Prostate gland (tissue), 2 donors: ENCODE data around the gene STAG2. TPM values are rescaled to one million over a fixed set of nuclear protein-coding genes. Genes with fewer than 3 reads are reported as not detected.

Source experiments
- DNase-seq: peaks from one replicate; pipeline ENCODE4 v3.0.0-alpha.2; 2019; ENCODE audit warnings: low spot score
- H3K27ac ChIP-seq, 2 donors: fragments of 200-600 bp; sonication (generic); 2 replicates each; pipeline ENCODE4 v1.5.1; 2017 to 2019
- H3K27me3 ChIP-seq: fragments of 200-600 bp; sonication (generic); replicated peaks from 2 replicates; pipeline ENCODE4 v1.5.1; 2019; ENCODE audit not compliant: insufficient read depth
- H3K36me3 ChIP-seq, 2 donors: fragments of 200-600 bp; sonication (generic); 1 replicate in 1 of 2; 2 replicates in 1 of 2; pipeline versions ENCODE4 v1.5.1 to v1.8.1; 2017 to 2019
- H3K4me1 ChIP-seq: fragments of 200-600 bp; sonication (generic); replicated peaks from 2 replicates; pipeline ENCODE4 v1.5.1; 2019
- H3K4me3 ChIP-seq, 2 donors: fragments of 200-600 bp; sonication (generic); 2 replicates each; pipeline ENCODE4 v1.5.1; 2017 to 2019
- H3K9me3 ChIP-seq: fragments of 200-600 bp; sonication (generic); 2 replicates; pipeline ENCODE4 v1.5.1; 2017
- POLR2A ChIP-seq: fragments of 450-650 bp; IDR thresholded peaks from one replicate; pipeline ENCODE4 v1.6.1; 2016; ENCODE audit warnings: antibody characterized with exemption, mild to moderate bottlenecking
- POLR2AphosphoS5 ChIP-seq: sonication (generic); formaldehyde crosslinking; IDR thresholded peaks from one replicate; pipeline ENCODE4 v1.6.1; 2017; ENCODE audit warnings: antibody characterized with exemption
- WGBS: methylation state at CpG from one replicate; pipeline ENCODE4 v1.1.5; 2018; 5-methylcytosine and 5-hydroxymethylcytosine counted together
- intact Hi-C: fragments of 100-400 bp; cut with DNase I; formaldehyde crosslinking; loops from one replicate; pipeline ENCODE4 v1.14.2; 2022
- total RNA-seq, 2 donors: library from RNA; depleted of rRNA; stranded (reverse); fragments of >200 nt; gene quantifications; one replicate each; pipeline ENCODE4 v1.1.0, GENCODE V29; 2016
- TF ChIP-seq, protein P1 (sequence below), 4 experiments: fragments of 200-600 bp in 2 of 4; fragments of 450-650 bp in 2 of 4; sonication (generic) in 2 of 4; IDR thresholded peaks; 1 replicate in 3 of 4; 2 replicates in 1 of 4; pipeline ENCODE4 v1.5.1; 2016 to 2019; ENCODE audit warnings: antibody characterized with exemption in 4 of 4, mild to moderate bottlenecking in 2 of 4, moderate library complexity in 2 of 4

STAG2 gene
- total RNA-seq, 2 donors from 2014 or later = 32.6 to 51.2 TPM

DNA sequence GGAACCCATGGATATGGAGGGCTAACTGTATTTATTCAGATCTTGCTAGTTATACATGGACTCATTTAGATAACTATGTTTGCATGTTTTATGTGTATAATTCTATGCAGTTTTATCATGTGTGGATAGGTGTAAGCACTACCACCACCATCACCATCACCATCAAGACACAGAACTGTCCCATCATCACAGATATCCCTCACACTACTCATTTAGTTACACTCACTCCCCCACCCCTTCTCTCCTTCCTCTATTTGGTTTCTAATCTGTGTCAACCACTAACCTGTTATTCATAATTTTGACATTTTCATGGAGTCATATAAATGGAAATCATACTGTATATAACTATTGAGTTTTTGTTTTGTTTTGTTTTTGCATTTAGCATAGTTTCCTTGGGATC, 43.7 kb downstream of the STAG2 start:
- H3K27ac ChIP-seq = no peak overlapping the region
- H3K9me3 ChIP-seq = no peaks in the 10 kb centered on the region
- TF ChIP-seq POLR2A = no peak
- TF ChIP-seq, protein P1, sequence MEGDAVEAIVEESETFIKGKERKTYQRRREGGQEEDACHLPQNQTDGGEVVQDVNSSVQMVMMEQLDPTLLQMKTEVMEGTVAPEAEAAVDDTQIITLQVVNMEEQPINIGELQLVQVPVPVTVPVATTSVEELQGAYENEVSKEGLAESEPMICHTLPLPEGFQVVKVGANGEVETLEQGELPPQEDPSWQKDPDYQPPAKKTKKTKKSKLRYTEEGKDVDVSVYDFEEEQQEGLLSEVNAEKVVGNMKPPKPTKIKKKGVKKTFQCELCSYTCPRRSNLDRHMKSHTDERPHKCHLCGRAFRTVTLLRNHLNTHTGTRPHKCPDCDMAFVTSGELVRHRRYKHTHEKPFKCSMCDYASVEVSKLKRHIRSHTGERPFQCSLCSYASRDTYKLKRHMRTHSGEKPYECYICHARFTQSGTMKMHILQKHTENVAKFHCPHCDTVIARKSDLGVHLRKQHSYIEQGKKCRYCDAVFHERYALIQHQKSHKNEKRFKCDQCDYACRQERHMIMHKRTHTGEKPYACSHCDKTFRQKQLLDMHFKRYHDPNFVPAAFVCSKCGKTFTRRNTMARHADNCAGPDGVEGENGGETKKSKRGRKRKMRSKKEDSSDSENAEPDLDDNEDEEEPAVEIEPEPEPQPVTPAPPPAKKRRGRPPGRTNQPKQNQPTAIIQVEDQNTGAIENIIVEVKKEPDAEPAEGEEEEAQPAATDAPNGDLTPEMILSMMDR (IDR thresholded peaks at IDR 0.05) = no peak
- no peak for TF ChIP-seq POLR2AphosphoS5
- no peaks in the 10 kb centered on the region for H3K4me1 ChIP-seq
- no peaks in the 10 kb centered on the region for H3K36me3 ChIP-seq
- H3K27me3 ChIP-seq = no peaks in the 10 kb centered on the region
- no peak for DNase-seq
- no peak overlapping the region for H3K4me3 ChIP-seq
- intact Hi-C loops = no loop called here

DNA sequence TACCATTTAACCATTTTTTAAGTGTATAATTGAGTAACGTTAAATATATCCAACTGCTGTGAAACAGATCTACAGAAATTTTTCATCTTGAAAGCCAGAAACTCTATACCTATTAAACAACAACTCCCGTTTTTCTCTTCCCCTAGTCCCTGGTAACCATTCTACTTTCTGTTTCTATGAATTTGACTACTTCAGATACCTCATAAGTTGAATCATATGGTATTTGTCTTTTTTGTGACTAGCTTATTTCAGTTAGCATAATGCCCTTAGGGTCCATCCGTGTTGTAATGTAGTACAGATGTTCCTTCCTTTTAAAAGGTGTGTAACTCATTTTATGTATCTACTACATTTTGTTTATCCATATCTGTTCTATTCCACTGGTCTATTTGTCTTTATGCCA, 48.7 kb downstream of the STAG2 start:
- Histone ChIP-seq H3K4me3 (no peak overlapping the region), H3K4me1 (no peaks in the 10 kb centered on the region), H3K9me3 (no peaks in the 10 kb centered on the region), H3K36me3 (no peaks in the 10 kb centered on the region), H3K27ac (no peak overlapping the region), H3K27me3 (no peaks in the 10 kb centered on the region)
- DNase-seq = no peak
- WGBS = 90% methylated on average over 3 of the region's 3 CpGs
- TF ChIP-seq, protein P1 (IDR thresholded peaks at IDR 0.05) = no peak
- no peak for TF ChIP-seq POLR2A
- no peak for TF ChIP-seq POLR2AphosphoS5
- intact Hi-C loops = no loop called here

DNA sequence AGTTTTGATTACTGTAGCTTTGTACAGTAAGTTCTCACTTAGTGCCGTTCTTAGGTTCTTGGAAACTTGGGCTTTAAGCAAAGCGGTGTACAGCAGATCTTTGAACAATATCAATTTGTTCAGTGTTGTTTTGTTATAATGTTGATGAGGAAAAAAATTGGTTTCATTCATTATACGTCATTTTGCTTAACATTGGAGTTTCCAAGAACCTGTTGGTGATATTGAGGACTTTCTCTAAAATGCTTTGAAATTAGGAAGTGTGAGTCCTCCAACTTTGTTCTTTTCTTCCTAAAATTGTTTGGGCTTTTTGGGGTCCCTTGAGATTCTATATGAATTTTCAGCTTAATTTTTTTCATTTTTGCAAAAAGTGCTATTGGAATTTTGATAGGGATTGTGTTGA, 49.1 kb downstream of the STAG2 start:
- Histone ChIP-seq H3K27me3 (no peaks in the 10 kb centered on the region), H3K27ac (no peak overlapping the region), H3K36me3 (no peaks in the 10 kb centered on the region), H3K4me3 (no peak overlapping the region), H3K4me1 (no peaks in the 10 kb centered on the region), H3K9me3 (no peaks in the 10 kb centered on the region)
- no peak for TF ChIP-seq POLR2A
- TF ChIP-seq, protein P1 (IDR thresholded peaks at IDR 0.05) = no peak
- no peak for TF ChIP-seq POLR2AphosphoS5
- intact Hi-C loops = no loop called here
- WGBS = 95% methylated on average over 3 of the region's 3 CpGs
- no peak for DNase-seq

DNA sequence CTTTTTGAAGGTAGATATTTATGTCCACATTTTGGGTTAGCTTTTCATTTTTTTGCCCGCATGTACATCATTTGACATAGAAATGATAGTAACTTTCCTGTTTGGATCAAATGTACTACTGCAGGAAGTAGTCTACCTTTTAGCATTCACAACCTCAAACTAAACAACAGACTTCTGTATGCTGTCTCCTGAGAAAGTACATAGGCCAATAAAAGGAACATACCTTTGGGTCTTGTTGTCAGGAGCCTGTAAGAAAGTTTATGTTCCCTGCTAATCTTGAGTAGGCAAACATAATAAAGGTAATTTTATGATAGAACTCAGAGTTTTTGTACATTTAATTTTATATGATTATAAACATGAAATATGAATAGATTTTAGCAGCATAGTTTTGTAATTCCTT, 54.2 kb downstream of the STAG2 start:
- H3K36me3 ChIP-seq = no peaks in the 10 kb centered on the region
- WGBS = 62% methylated on average over 1 of the region's 1 CpG
- H3K4me3 ChIP-seq = no peak overlapping the region
- intact Hi-C loops = loop anchor here (5.0 kb wide), 1 partner anchor 53 kb away; the partner anchor contains the start of gene STAG2
- H3K27ac ChIP-seq = no peak overlapping the region
- H3K9me3 ChIP-seq = no peaks in the 10 kb centered on the region
- no peak for DNase-seq
- TF ChIP-seq, protein P1 (IDR thresholded peaks at IDR 0.05) = no peak
- TF ChIP-seq POLR2AphosphoS5 (peak; percentile 40), POLR2A (no peak)
- no peaks in the 10 kb centered on the region for H3K27me3 ChIP-seq
- H3K4me1 ChIP-seq = no peaks in the 10 kb centered on the region

DNA sequence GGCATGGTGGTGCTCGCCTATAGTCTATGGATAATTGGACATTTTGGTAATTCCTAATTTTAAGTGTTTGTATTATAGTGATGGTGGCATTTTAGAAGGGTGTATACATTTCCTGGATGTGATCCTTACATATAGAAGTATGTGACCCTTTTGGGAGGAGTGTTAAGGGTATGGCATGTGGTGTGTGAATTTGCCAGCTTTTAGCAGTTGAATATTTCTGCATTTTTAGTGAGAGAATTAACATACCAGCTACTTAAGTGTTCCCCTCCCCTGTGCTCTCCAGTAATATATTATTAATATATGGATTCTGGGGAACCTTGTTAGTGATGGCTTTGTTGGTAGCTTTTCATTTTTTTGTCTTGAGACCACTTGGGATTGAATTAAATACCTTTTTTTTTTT, 55.3 kb downstream of the STAG2 start:
- Histone ChIP-seq H3K27ac (no peak overlapping the region), H3K4me1 (no peaks in the 10 kb centered on the region), H3K27me3 (no peaks in the 10 kb centered on the region), H3K36me3 (no peaks in the 10 kb centered on the region), H3K4me3 (no peak overlapping the region), H3K9me3 (no peaks in the 10 kb centered on the region)
- no peak for DNase-seq
- 100% methylated on average over 1 of the region's 1 CpG for WGBS
- TF ChIP-seq POLR2AphosphoS5 = no peak
- TF ChIP-seq, protein P1 (IDR thresholded peaks at IDR 0.05) = no peak
- TF ChIP-seq POLR2A = no peak
- intact Hi-C loops = loop anchor here (5.0 kb wide), 1 partner anchor 55 kb away; the partner anchor contains the start of gene STAG2
